ENCODE data around the gene SLC39A3.

Gene SLC39A3

GRCh38 chr19:2767688-2768087, 27.9 kb upstream of the SLC39A3 start:
- no peak for FAIRE-seq

DNA sequence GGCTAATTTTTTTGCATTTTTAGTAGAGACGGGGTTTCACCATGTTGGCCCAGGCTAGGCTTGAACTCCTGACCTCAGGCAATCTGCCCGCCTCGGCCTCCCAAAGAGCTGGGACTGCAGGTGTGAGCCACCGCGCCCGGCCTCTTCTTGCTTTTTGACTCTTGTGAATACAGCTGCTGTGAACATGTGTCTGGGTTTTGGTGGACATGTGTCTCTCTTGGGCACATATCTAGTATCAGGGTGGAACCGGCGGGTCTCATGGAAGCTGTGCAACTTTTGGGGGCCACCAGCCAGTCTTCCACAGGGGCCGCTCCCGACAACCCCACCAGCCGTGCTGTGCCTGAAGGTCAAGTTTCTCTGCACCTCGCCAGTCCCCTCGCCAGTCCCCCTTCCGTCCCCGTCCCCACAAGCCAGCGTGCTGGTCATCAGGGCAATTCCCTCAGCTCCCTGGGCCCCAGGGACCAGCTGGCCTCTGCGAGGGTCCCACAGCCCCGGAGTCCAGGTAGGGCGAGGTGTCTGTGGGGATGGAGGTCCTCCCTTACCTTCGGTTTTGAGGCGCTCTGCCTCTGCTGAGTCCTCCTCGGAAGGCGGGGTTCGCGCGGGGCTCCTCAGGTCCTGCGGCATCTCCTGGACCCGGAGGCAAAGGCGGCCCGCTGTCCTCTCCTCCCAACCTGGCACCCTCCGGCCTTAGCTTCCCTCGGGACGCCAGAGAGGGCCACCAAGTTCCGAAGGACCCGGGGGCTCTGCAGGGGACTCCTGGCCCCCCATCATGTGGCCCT, 27.0 kb upstream of the SLC39A3 start:
- FAIRE-seq, result no peak

GRCh38 chr19:2765376-2765775, 25.6 kb upstream of the SLC39A3 start:
- FAIRE-seq, result no peak

GRCh38 chr19:2764945-2765344, 25.1 kb upstream of the SLC39A3 start:
- FAIRE-seq, result no peak

DNA sequence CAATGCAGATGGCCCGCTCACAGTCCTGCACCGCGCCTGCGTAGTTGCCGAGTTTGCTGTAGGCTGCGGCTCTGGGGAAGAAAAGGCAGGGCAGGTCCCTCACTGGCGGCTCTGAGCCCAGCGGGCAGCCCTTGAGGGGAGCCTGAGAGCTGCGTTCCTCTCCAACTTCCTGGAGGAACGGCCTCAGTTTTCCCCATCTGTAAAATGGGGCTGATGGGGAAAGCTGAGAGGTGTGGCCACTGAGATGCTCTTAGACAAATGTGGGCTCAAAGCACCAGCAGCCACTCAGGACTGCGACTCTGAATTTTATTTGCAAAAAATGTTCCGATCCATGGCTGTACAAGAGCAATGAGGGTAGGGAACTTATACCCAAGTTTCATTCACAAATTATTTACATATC, 23.9 kb upstream of the SLC39A3 start:
- FAIRE-seq, result no peak

DNA sequence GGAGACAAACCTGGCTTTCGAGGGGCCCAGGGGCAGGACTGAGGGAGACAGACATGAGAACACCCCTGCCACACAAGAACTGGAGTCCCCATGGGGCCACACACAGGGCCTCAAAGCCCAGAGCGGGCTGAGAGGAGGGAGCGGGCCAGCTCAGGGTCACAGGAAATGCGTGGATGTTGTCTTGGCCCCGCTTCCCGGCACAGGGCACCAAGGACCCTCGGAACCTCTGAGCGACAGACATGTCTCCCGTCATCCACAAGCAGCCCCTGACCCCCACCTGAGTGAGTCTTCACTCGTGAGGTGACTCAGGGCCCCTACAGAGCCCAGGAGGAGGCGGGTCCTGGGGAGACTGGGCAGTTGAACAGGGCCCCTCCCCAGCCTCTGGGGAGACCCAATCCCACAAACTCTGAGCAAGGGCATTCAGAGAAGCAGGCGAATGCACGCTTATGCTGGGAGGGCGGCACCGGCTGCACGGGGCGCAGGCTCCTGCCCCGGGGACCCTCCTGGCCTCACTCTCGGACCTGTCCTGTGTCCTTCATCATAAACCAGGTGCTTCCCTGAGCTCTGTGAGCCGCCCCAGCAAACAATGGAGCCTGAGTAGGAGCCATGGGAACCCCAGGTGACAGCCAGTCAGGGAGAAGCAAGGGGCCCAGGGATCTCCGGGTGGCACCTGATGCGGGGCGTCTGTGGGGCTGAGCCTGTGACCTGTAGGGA, 23.1 kb upstream of the SLC39A3 start:
- FAIRE-seq, result no peak

GRCh38 chr19:2761876-2762782, 22.3 kb upstream of the SLC39A3 start:
- FAIRE-seq, result no peak

GRCh38 chr19:2761309-2761677, 21.5 kb upstream of the SLC39A3 start:
- no peak for FAIRE-seq

GRCh38 chr19:2759965-2760364, 20.1 kb upstream of the SLC39A3 start:
- FAIRE-seq, result no peak

DNA sequence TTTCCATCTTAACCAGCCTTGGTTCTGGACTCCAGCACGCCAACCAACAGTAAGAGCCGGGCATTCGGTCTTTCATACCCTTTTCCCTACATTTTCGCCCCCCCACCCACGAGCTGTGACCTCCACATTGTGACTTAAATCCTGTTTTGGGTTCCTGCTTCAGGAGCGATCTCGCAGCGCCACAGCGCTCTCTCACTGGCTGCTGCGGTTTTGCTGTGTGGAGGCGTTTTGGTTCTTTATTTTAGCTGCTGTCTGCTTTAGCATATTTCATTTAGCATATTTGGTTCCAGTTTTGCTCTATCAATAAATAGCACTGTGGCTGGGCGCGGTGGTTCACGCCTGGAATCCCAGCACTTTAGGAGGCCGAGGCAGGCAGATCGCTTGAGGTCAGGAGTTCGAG, 19.5 kb upstream of the SLC39A3 start:
- FAIRE-seq, result no peak

DNA sequence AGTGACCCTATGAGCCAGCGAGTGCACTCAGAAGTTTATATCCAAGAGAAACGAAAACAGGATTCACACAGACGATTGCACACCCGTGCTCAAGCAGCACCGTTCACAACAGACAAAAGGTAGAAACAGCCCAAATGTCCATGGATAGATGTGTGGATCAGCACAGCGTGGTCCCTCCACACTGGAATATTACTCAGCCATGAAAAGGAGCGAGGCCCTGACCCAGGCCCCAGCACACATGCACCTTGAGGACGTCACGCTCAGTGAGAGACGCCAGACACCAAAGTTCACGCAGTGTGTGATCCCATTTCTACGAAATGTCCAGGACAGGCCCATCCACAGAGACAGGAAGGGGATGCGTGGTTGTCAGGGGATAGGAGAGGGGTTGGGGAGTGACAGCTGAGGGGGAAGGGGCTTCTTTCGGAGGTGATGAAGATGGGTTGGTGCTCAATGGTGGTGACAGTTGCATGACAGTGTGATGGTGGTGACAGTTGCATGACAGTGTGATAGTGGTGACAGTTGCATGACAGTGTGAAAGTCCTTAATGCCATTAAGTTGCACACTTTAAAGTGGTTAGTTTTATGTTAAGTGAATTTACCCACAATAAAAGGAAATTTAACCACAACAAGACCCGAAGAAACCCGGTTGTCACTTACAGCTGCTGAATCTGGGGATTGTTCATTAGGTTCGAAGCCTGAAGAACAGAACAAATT, 18.9 kb upstream of the SLC39A3 start:
- FAIRE-seq, result no peak

GRCh38 chr19:2756921-2757881, 17.4 kb upstream of the SLC39A3 start:
- no peak for FAIRE-seq

DNA sequence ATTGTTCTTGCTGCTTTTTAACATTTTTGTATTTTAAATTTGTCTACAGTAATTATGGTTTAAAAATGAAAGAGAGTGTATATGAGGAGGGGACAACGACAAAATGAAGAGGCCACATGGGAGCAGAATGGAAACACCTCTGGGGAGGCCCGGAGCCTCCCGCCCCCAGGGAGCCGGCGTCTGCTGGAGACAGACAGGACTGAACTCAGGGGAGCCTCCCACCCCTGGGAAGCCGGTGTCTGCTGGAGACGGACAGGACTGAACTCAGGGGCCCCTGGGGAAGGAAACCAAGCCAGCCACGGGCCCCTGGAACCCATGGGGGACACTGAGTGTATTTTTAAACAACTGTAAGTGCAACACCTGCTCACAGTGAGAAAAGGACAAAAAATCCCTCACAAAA, 16.7 kb upstream of the SLC39A3 start:
- no peak for FAIRE-seq

DNA sequence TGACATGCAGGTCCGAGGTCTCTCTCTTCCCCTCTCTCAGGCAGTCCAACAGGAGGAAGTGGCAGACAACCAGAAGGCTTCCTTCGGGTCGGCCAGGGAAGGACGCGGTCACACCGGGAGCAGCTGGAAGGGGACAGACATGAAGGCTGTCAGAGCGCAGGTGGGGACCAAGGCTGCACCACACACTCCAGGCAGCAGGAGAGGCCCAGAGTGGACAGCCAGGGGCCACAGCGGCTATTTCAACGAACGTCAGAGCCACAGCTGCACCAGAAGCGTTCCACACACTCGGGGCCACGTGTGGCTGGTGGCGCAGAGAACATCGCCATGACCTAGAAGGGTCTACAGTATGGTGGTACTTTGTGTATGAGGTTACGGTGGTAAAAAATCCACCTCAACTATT, 16.0 kb upstream of the SLC39A3 start:
- FAIRE-seq, result no peak

- no peak for FAIRE-seq
These were observed 15.6 kb upstream of the SLC39A3 start for GRCh38 chr19:2755448-2755705.

- FAIRE-seq, result no peak
These were observed 15.0 kb upstream of the SLC39A3 start for GRCh38 chr19:2754659-2755447.

- FAIRE-seq, result no peak
These were observed 11.6 kb upstream of the SLC39A3 start for GRCh38 chr19:2751438-2751830.

DNA sequence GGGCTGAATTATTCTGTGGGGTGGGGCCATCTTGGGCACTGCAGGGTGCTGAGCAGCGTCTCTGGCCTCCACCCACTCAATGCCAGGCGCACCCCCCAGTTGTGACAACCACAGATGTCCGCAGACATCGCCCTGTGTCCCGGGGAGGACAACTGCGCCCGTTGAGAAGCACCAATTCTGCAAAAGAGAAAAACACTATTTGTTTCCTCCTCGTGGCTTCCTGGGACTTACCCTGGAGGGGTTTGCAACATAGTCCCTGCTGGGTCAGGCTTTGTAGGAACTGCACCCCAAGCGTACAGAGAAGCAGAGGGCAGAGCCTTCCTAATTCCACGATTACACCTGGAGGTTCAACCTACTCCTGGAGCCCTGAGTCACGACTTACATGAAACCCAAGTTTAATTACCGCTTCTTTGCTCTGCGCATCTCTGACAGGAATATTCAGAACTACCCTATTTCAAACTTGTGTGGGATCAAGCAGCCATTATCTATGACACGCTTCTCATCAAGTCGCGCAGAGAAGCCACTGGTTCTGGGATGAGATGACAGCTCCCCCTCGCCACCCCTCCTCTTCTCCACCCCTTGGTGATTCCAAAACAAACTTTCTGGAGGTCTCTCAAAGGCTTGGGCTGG, 11.1 kb upstream of the SLC39A3 start:
- FAIRE-seq, result no peak

GRCh38 chr19:2747349-2747748, 7.5 kb upstream of the SLC39A3 start:
- FAIRE-seq, result no peak

DNA sequence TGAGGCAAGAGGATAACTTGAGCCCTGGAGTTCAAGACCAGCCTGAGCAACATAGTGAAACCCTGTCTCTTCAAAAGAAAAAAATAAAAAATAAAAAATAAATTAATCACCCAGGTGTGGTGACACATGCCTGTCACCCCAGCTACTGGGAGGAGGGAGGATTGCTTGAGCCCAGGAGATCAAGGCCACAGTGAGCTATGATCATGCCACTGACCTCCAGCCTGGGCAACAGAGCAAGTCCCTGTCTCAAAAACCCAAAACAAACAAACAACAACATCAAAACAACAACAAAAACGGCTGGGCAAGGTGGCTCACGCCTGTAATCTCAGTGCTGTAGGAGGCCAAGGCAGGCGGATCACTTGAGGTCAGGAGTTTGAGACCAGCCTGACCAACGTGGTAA, 4.3 kb upstream of the SLC39A3 start:
- no peak for FAIRE-seq

GRCh38 chr19:2743099-2743498, 3.3 kb upstream of the SLC39A3 start:
- no peak for FAIRE-seq

All from islet of Langerhans (tissue), 1 donor.